ENCODE measurements around the gene C6orf118. TPM values are rescaled to one million over a fixed set of nuclear protein-coding genes. Genes with fewer than 3 reads are reported as not detected.
A peak's percentile ranks its signal among the peaks of the same experiment; 100 is the strongest.

Gene C6orf118
- total RNA-seq (ENCODE audit: insufficient read depth, low replicate concordance), result 1.9 TPM

- peak; percentile 96 for DNase-seq (ENCODE audit: low spot score)
Measured at GRCh38 chr6:165308926-165309731, at the start of gene C6orf118. TSS of gene C6orf118 (minus strand) at chr6:165309605. CDS start at chr6:165309586, 19 bp downstream.

DNA sequence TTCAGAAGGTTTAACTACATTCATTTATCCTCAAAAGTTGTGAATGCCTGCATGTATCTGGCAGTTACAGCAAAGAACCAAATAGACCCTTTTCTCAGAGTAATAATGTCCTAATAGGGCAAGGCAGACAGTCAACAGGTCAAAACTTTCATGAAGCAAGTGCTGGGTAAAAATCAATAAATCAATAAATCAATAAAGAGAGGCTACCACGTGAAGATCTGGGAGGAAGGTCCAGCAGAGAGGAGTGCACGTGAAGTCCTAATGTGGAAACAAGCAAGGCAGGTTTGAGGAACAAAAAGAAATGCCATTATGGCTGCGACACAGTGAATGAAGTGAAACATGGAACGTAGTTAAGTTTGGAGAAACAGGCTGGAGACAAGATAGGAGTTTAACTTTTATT lies 36.3 kb upstream of the C6orf118 start:
- DNase-seq (ENCODE audit: low spot score), result no peak

- DNase-seq (ENCODE audit: low spot score), result no peak
Measured at GRCh38 chr6:165340532-165340931, 31.1 kb upstream of the C6orf118 start.

- DNase-seq (ENCODE audit: low spot score), result no peak
Measured at GRCh38 chr6:165325609-165326008, 16.2 kb upstream of the C6orf118 start.

DNA sequence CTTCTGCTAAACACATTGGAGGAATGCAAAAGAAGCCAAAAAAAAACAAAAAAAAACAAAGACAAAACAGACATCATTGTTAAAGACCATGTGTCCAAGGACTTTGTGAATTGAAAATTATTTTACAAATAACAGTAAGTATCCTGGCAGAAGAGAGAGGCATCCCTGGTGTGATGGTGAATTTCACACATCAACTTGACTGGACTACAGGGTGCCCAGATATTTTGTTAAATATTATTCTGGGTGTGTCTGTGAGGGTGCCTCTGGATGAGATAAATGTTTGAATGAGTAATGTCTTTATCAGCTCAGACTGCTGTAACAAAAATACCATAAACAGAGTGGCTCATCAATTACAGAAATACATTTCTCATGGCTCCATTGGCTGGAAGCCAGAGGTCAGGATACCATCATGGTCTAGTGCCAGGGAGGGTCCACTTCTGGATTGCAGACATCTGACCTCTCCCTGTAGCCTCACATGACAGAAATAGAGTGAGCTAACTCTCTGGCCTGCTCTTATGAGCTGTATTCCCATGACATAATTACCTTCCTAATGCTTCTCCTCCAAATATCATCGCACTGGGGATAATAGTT lies 12.2 kb upstream of the C6orf118 start:
- no peak for DNase-seq (ENCODE audit: low spot score)

DNA sequence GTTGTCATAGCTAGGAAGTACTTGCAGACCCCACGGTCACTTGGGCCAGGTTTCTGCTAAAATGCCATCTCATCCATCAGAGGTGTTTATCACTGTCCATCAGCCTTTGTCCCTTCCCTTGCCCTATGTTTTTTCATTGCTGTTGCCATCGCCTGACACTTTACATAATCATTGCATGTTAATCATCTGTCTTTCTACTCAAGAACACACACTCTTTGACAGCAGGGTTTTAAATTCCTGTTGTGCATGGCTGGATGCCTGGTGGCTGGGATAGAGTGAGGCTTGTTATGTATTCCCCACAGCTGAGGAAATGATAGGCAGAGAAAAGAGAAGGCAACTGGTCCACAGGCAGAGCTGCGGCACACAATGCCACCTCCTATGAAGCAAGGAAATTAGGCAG lies 11.7 kb upstream of the C6orf118 start:
- no peak for DNase-seq (ENCODE audit: low spot score)

- no peak for DNase-seq (ENCODE audit: low spot score)
Measured at GRCh38 chr6:165317723-165318122, 8.3 kb upstream of the C6orf118 start.

- no peak for DNase-seq (ENCODE audit: low spot score)
Measured at GRCh38 chr6:165306955-165307354, 2.5 kb downstream of the C6orf118 start.

DNA sequence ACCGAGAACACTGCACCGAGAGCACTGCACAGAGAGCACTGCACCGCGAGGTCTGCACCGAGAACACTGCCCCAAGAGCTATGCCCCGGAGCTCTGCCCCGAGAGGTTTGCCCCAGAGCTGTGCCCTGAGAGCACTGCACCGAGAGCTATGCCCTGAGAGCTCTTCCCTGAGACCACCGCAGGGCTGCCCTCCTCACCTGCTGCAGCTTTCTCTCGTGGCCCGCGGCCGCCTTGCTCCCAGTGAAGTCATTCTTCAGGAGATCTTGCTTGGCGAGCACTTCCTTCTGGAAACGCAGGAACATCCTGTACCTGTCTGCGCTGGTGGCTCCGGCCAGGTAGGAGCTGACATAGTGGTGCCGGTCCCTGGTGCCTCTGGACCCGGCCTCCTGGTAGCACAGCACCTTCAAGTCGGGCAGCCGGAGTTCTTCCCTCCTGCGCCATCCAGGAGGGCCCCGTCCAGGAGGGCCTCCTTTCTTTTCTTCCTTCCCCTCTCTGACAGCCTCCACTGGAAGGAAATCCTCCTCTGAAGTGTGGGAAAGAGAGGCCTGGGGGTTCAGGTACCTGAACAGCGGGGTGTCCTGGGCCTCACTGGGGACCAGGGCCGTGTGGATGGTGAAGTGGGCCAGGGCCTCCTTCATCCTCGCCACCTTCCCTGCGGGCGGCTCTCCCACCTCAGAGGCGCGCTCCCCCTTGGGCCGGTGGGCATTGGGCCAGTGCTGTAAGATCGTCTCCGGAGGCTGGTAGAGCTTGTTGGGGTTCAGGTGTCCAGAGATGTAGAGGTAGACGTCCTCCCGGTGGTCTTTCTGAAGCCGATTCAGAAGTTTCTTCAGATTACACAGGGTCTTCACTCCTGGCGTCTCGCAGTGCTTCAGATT lies 7.8 kb downstream of the C6orf118 start:
- DNase-seq (ENCODE audit: low spot score), result no peak

DNA sequence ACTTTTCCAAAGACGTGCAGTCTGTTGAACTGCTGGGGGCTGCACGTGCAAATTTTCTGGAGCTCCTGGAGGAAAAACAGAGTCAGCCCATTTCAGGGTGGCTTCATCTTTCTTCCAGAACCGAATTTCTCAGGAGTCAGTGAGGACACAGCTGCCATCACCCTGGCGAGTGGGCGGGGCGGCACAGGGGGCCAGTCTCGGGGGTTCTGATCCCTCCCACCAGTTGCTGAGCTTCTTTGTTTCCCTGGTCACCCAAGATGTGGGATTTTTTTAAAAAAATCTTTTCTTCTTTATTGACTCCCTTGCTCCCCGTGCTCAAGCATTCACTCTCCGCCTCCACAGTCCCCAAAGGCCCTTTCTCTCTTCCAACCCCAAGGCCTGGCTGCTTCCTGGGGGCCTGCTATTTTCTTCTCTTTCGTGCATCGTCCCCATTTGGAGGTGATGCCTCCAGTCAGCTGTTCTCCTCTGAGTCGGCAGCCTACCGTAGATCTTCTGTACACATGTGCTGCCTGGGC lies 8.9 kb downstream of the C6orf118 start:
- no peak for DNase-seq (ENCODE audit: low spot score)

DNA sequence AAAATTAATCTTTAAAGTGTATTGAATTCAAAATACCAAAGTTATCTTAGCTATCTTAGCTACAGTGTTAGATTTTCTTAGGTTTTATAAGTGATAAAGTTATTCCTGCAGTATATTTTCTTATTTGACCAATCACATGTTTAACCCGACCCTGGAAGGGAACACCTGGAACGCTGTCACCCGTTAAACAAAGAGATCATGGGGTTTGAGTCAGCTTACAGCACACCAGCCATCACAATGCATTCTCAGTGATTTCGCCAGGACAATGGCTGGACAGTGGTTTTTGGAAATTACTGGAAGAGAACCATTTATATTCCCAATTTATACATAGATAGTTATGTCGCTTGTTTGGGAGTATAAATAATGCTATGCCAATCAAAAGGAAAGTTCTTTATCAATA lies 10.5 kb downstream of the C6orf118 start:
- no peak for DNase-seq (ENCODE audit: low spot score)

GRCh38 chr6:165298402-165298801 lies 11.0 kb downstream of the C6orf118 start:
- no peak for DNase-seq (ENCODE audit: low spot score)

- DNase-seq (ENCODE audit: low spot score), result no peak
Measured at GRCh38 chr6:165292657-165293056, 16.7 kb downstream of the C6orf118 start.

DNA sequence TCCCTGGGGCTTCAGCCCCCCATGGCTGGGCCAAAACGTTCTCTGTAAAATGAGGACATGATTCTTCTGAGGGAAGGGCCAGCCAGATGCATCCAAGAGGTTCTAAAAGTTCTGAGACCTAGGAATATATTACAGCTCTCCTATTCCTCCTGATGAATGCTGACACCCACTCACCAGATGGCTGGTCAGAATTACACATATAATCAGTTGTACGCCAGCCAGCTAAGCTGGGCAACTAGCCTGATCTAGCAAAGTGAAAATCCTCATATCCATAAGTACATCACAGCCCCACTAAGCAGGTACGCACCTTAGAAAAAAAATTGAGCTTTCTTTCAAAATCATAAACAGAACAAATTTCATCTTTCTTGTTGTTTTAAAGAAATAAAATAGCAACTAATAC lies 34.8 kb downstream of the C6orf118 start:
- no peak for DNase-seq (ENCODE audit: low spot score)

DNA sequence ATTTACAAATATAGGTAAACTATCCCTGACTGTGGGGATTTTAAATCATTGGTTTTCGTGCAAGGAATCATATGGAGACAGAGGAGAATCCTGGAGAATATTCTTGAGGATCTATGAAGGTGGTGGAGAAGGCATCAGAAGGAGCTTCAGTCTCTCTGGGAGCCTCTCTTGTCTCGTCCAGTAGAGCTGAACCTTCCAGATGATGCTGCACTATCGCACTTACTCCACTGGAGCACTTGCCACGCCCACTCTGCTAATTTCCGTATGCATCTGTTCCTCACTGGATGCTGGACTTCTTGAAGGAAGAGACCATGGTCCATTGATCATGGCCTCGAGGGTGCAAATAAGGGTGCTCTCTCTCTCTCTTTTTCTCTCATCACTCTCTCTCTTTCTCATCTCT lies 36.8 kb downstream of the C6orf118 start:
- DNase-seq (ENCODE audit: low spot score), result no peak

GRCh38 chr6:165268987-165269386 lies 40.4 kb downstream of the C6orf118 start:
- DNase-seq (ENCODE audit: low spot score), result no peak

DNA sequence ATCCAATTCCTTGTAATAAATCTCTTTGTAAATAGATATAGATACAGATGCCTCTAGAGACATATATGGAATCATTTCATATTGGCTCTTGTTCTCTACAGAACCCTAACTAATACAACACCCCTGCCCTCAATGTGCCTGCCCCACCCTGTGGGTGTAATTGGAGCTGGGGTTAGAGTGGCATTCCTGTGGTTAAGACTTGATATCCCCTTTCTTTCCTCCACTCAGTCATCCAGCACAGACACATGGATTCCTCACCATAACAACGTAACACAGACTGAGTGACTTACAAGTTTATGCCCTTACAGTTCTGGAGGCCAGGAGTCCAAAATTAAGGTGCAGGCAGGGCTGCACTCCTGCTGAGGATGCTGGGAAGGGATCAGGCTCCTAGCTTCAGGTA lies 42.8 kb downstream of the C6orf118 start:
- DNase-seq (ENCODE audit: low spot score), result no peak

- no peak for DNase-seq (ENCODE audit: low spot score)
Measured at GRCh38 chr6:165266191-165266590, 43.2 kb downstream of the C6orf118 start.

DNA sequence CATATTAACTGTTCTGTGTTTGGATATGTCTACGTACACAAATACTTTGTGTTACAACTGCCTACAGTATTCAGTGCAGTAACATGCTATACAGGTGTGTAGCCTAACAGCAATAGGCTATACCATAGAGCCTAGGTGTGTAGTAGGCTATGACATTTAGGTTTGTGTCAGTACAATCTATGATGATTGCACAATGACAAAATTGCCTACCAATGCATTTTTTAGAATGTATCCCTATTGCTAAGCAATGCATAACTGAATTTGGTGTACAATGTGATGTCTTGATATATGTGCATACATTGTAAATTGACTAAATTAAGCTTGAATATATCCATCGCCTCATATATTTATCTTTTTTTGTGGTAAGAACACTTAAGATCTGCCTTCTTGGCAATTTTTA lies 48.9 kb downstream of the C6orf118 start:
- DNase-seq (ENCODE audit: low spot score), result no peak

DNA sequence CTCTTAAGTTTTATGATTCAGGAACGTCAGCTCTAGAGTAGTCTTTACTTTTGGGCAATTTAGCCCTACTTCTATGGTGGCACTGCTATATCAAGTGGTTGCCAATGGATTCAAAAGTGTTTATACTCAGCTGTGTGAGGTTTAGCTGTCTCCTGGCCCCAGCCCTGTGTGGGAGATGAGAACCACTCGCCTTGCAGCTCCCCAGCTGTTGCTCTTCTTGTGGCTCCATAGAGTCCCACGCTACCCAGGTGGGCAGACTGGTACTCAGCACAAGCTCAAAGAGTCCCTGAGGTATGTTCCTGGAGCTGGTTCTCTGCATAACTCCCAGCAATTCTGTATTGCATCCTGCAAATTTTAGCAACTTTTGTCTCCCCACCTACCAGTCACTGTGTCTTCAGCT lies 59.6 kb downstream of the C6orf118 start:
- DNase-seq (ENCODE audit: low spot score), result no peak

- DNase-seq (ENCODE audit: low spot score), result no peak
Measured at GRCh38 chr6:165245701-165246100, 63.7 kb downstream of the C6orf118 start.

- peak; percentile 65 for DNase-seq (ENCODE audit: low spot score)
Measured at GRCh38 chr6:165245287-165245686, 64.1 kb downstream of the C6orf118 start.
